PC-9 (cell line): ENCODE measurements around the gene DEPP1.

Experiments used
- CTCF ChIP-seq: fragments of 200-600 bp; sonication (generic); conservative IDR thresholded peaks from 2 replicates; pipeline ENCODE4 v1.6.1; 2017; ENCODE audit warnings: mixed run types, antibody characterized with exemption, mild to moderate bottlenecking, moderate library complexity
- EZH2 ChIP-seq: fragments of 200-600 bp; sonication (generic); IDR thresholded peaks from 2 replicates; pipeline ENCODE4 v1.8.0; 2017; ENCODE audit warnings: antibody characterized with exemption, low read depth

DNA sequence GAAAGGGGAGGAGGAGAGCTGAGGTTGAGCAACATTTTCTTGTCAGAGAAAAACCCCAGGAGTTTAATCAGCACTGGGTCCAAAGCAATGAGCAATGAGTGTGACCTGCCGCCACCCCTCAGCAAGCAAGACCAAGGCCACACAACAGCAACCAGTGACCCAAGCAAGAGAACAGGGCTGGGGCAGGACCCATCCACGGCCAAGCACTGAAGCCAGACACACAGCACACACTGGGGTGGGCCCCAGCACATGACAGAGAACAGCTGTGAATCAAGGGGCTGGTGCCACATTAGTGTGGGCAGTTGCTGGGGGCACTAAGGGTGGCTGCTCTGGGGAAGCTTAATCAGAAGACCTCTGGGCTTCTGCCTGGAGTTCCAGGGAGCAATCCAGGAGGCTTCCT is 51.3 kb downstream of the DEPP1 start:
- no peak for TF ChIP-seq CTCF
- no peak for TF ChIP-seq EZH2
